GM19351 (cell line): ENCODE results near the gene PC.
"Not testable (repeated sequence)": the region's sequence is repeated elsewhere in the genome, so short reads cannot be mapped to it uniquely, and the experiment has no call there.

Source experiments
- ATAC-seq: cut with Tn5 transposase; IDR thresholded peaks from one replicate; pipeline ENCODE4 v1.9.1; 2021; ENCODE audit warnings: mild to moderate bottlenecking, moderate library complexity; ENCODE audit not compliant: unreplicated experiment

Gene PC

DNA sequence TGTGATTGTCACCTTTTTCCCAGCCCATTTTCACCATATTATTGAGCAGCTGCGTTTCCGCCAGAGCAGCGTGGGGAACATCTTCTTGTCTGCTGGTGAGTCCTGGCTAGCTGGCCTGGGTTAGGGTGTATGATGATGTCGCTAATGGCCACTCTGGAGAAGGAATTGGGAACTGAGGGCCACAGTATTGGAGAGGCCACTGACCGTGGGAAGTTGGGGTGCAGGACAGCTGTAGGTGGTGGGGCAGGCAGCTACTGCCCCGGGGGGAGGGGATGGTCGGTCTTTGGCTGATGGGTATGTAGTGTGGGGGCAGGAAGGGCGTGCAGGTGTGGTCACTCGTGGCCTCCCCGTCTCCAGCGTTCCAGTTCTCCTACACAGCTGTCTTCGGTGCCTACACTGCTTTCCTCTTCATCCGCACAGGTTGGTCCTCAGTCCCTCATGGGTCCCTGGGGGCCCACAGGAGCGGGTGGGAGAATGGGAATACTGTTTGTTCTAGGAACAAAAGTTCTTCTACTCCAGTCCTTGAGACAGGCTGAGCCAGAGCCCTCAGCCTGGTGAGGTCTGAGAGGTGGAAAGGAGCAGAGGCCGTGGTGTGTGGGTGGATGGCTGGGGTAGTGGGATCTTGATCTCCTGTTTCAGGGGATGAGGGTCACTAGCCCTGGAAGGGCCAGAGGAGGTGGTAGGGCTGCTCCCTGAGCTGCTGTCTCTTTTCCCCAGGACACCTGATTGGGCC lies 112.9 kb downstream of the PC start:
- no peak for ATAC-seq

- no peak for ATAC-seq
Measured at GRCh38 chr11:66844496-66845142, 113.6 kb downstream of the PC start.

- no peak for ATAC-seq
Measured at GRCh38 chr11:66843776-66844495, 114.2 kb downstream of the PC start.

- peak; percentile 85 for ATAC-seq
Measured at GRCh38 chr11:66842896-66843775, 115.0 kb downstream of the PC start, which contains the start of gene RCE1. Gene RCE1 (plus strand): TSS chr11:66843441. CDS start chr11:66843456, 15 bp downstream.

DNA sequence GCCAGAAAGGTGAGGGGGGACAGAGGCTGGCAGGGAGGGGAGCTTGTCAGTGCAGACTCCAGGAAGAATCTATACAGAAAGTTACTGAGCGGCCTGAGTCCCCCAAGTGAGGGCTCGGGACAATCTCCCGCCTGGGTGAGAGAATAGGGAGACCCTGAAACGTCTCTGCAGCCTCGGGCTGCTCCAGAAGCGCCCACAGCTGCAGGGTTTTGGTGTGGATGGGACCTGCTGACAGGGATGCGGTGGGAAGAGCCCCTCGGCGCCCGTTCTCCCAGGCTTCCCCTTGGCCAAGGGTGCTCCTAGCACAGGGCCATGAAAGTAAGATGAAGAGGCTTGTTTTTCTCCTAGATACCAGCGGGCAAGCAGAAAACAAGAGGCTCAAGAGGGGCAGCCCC lies 115.7 kb downstream of the PC start:
- no peak for ATAC-seq

DNA sequence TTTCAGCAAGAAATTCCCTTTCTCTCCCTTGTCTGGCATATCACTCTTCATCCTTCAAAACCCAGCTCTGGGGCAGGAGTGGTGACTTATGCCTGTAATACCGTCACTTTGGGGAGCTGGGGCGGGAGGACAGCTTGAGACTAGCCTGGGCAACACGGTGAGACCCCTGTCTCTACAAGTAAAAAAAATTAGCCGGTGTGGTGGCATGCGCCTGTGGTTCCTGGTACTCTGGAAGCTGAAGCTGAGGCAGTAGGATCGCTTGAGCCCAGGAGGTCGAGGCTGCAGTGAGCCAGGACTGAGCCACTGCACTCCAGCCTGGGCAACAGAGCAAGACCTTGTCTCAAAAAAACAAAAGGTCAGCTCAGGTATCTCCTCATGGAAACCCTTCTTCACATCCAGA lies 116.3 kb downstream of the PC start:
- ATAC-seq: no peak

GRCh38 chr11:66840317-66841091 lies 117.7 kb downstream of the PC start:
- ATAC-seq: no peak

- ATAC-seq: no peak
Measured at GRCh38 chr11:66835768-66836405, 122.3 kb downstream of the PC start.

DNA sequence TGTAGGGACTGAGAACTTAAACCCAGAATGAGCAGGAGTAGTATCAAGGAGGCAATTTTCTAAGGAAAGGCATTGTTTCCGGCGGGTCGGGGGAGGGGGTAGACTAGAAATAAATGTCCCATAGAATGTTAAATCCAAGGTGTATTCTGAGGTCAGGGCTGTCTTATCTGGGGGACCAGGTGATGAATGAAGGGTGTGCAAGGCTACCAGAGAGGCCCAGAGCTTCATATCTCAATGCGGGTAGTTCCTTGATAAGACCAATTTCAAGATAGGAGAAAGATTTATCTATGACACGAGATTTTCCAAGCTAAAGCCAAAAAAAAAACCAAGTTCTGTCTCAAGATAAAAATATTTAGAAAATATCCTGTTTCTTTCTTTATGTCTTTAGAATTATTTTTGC lies 123.2 kb downstream of the PC start:
- no peak for ATAC-seq

DNA sequence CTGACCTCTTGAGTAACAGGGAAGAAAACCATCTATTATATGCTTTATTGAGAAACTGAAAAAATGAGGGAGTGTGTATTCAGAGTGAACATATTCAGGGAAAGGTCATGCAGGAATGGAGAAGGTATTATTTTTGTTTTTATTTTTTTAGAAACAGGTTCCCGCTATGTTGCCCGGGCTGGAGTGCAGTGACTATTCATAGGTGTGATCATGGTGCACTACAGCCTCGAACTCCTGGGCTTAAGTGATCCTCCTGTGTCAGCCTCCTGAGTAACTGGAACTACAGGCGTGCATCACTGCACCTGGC lies 123.7 kb downstream of the PC start:
- ATAC-seq: no peak

DNA sequence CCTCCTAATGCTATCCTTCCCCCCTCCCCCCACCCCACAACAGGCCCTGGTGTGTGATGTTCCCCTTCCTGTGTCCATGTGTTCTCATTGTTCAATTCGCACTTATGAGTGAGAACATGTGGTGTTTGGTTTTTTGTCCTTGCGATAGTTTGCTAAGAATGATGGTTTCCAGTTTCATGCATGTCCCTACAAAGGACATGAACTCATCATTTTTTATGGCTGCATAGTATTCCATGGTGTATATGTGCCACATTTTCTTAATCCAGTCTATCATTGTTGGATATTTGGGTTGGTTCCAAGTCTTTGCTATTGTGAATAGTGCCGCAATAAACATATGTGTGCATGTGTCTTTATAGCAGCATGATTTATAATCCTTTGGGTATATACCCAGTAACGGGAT lies 133.6 kb downstream of the PC start:
- ATAC-seq: not testable (repeated sequence)

DNA sequence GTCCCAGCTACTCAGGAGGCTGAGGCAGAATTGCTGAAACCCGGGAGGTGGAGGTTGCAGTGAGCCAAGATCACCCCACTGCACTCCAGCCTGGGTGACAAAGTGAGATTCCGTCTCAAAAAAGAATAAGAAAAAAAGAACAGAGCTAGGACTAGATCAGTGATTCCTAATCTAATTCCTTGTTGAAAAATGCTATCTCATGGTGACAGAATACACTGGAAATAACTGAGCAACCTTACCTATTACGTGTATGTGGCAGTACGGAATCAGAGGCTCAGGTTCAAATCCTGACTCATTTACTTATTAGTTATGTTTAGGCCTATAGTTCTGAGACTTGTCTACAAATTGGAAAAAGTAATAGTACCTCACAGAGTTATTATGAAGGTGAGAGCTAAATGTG lies 134.5 kb downstream of the PC start:
- ATAC-seq: no peak

- no peak for ATAC-seq
Measured at GRCh38 chr11:66820901-66821300, 137.3 kb downstream of the PC start.

DNA sequence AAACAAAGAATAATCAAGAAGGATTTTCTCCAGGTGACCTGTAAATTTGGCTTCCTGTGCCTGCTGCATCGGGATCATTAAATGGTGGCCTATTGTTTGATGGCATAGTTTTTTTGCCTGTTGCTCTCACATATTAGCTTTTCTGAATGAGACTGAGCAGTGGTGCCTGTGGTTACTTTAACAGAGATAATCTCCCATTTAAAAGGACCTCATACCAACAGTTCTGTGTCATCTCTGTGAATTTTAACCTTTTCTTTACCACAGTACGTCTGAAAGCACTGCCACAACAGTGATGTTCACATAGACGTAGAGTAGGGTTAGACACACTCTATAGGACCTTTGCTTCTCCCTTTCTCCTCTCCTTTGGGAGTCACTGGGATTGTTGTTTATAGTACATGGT lies 137.8 kb downstream of the PC start:
- ATAC-seq: no peak

- ATAC-seq: no peak
Measured at GRCh38 chr11:66818231-66818955, 139.8 kb downstream of the PC start.

- ATAC-seq: no peak
Measured at GRCh38 chr11:66815646-66816045, 142.5 kb downstream of the PC start.

DNA sequence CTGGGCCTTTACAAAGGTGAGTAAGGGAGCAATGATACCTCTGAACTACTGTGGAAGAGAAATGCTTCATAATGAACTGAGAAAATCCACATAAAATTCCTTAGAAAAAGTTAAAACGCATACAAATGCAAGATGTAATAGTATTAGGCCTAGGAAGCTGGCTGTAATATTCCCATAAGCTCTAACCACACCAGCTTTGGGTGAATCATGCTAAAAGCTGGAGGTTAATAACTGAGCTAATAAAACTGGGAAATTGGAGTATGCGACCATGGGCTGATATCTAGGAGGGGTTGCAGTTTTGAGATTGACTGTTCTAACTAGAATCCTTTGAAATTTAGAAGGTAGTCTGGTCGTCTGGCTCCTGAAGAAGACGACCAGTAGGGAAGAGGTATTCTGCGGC lies 143.5 kb downstream of the PC start:
- ATAC-seq: no peak

DNA sequence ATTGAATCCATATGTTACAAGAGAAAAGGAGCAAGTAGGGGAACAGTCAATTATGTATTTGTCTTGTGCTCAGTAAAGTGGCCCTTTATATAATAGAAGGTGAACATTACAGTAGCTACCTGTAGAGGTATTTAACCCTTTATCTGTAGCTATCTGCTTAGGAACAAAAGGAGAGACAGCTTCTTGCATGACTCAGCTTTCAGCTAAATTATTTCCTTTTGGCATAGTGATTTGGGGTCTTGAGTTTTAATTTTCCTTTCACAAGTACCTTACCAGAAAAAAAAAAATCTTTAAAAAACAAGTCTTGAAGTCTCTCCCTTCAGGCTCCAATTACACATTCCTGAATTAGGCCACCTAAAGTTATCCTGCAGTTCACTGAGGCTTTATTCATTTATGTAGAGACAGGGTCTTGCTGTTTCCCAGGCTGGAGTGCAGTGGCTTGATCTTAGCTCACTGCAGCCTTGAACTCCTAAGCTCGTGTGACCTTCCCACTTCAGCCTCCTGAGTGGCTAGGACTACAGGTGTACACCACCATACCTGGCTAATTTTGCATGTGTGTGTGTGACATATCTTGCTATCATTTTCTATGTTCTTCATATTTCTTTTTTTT lies 147.5 kb downstream of the PC start:
- no peak for ATAC-seq

DNA sequence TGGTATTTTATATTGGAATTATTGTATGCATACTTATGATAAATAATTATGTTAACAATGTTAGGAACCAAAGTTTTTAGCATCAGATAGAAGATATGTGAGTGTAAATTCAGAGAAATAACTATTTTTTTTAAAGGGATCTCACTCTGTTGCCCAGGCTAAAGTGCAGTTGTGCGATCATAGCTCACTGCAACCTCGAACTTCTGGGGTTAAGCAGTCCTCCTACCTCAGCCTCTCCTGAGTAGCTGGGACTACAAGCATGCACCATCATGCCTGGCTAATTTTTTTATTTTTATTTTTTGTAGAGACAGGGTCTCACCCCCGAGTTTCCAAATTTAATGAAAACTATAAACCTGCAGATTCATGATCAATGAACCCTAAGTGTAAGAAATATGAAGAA lies 148.6 kb downstream of the PC start:
- ATAC-seq: no peak
